Endodermal cell (in vitro differentiated cells): ENCODE results near the gene NCSTN. TPM values are rescaled to one million over a fixed set of nuclear protein-coding genes. Genes with fewer than 3 reads are reported as not detected.
"Not testable (repeated sequence)": the region's sequence is repeated elsewhere in the genome, so short reads cannot be mapped to it uniquely, and the experiment has no call there.

Experiments
- DNase-seq: peaks from one replicate; pipeline ENCODE4 v3.0.0-alpha.2; 2017
- H3K27ac ChIP-seq: 2 replicates; pipeline ENCODE4 v1.5.1; 2013; ENCODE audit warnings: mild to moderate bottlenecking, low read depth, low read length, moderate library complexity
- H3K27me3 ChIP-seq: 2 replicates; pipeline ENCODE4 v1.6.1; 2013; ENCODE audit warnings: mild to moderate bottlenecking, low read length, moderate library complexity; ENCODE audit not compliant: insufficient read depth, control insufficient read depth, poor library complexity, severe bottlenecking
- H3K36me3 ChIP-seq: 2 replicates; pipeline ENCODE4 v1.7.0; 2013; ENCODE audit warnings: mild to moderate bottlenecking, low read length, moderate library complexity; ENCODE audit not compliant: control insufficient read depth, insufficient read depth
- H3K4me1 ChIP-seq: one replicate; pipeline ENCODE4 v1.7.0; 2013; ENCODE audit warnings: low read length; ENCODE audit not compliant: control insufficient read depth, insufficient read depth
- H3K4me3 ChIP-seq: 2 replicates; pipeline ENCODE4 v1.5.1; 2013; ENCODE audit warnings: mild to moderate bottlenecking, low read length, moderate library complexity
- H3K9ac ChIP-seq: 2 replicates; pipeline ENCODE4 v1.6.1; 2013; ENCODE audit warnings: mild to moderate bottlenecking, low read length, moderate library complexity; ENCODE audit not compliant: poor library complexity, severe bottlenecking; ENCODE audit errors: extremely low read depth
- H3K9me3 ChIP-seq: 2 replicates; pipeline ENCODE4 v1.6.1; 2013; ENCODE audit warnings: mild to moderate bottlenecking, low read length, moderate library complexity; ENCODE audit not compliant: control insufficient read depth
- H3K27ac Mint-ChIP-seq: 2 replicates; pipeline ENCODE4 v1.8.0; 2020; ENCODE audit warnings: mixed read lengths
- H3K27me3 Mint-ChIP-seq: 2 replicates; pipeline ENCODE4 v1.8.0; 2021; ENCODE audit warnings: mild to moderate bottlenecking, mixed read lengths; ENCODE audit not compliant: insufficient read depth
- H3K36me3 Mint-ChIP-seq: 2 replicates; pipeline ENCODE4 v1.8.0; 2020; ENCODE audit warnings: low read depth, mixed read lengths
- H3K4me1 Mint-ChIP-seq: 2 replicates; pipeline ENCODE4 v1.8.0; 2020; ENCODE audit warnings: mixed read lengths
- H3K4me3 Mint-ChIP-seq: 2 replicates; pipeline ENCODE4 v1.8.0; 2020; ENCODE audit warnings: mild to moderate bottlenecking, moderate library complexity, mixed read lengths
- H3K9me3 Mint-ChIP-seq: 2 replicates; pipeline ENCODE4 v1.8.0; 2020; ENCODE audit warnings: mild to moderate bottlenecking, mixed read lengths
- WGBS, 2 experiments: methylation state at CpG; one replicate each; pipeline versions ENCODE4 v1.1.5 to v1.1.7; 2013; ENCODE audit warnings: missing lambda C conversion rate in 2 of 2, mixed read lengths in 1 of 2; ENCODE audit not compliant: insufficient coverage in 1 of 2, insufficient read length in 1 of 2; 5-methylcytosine and 5-hydroxymethylcytosine counted together
- total RNA-seq, 2 donors: library from RNA; stranded (reverse); fragmentation: NEBNext Ultra II Directional in 1 of 2; extraction: Animal tissue kit (Norgen Biotek cat#: 25700) in 1 of 2; gene quantifications; 2 replicates in 1 of 2; 3 replicates in 1 of 2; pipeline ENCODE4 v1.2.1, GENCODE V29; 2021
- TF ChIP-seq, protein P1 (sequence below): fragments of 200-600 bp; sonication (generic); conservative IDR thresholded peaks from 2 replicates; pipeline ENCODE4 v1.5.0; 2021; ENCODE audit warnings: antibody characterized with exemption, mild to moderate bottlenecking

NCSTN gene
- total RNA-seq, 2 donors from 2014 or later, result 103 to 107 TPM

DNA sequence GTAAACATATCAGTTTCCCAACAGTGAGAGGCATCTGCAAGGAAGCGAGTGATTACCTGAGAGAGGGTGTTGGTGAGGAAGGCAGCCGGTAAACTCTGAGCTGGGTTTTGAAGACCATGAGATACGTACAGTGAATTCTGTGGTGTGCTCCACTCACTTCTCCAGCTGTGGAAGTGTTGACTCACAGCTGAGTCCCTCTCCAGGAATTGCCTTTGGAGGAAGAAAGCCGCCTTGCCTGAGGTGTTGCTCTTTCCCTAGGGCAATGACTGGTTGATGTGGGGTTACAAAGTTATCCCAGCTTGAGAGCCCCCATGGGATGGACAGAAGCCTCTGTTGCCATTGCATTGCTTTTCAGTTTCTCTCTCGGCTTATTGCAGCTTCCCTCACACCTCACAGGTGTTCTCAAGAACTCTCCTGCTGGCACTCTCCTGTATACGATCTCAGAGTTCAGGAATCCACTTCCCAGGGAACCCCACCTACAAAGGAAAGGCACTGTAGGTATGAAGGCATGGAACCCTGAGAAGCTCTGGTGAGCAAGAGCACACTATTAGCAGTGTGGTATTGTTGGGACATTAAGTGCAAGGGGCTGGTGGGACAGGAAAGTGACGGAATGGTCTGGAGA, 34.5 kb downstream of the NCSTN start:
- no peaks in the 10 kb centered on the region for H3K9me3 Mint-ChIP-seq
- Histone ChIP-seq H3K27me3 (no peaks in the 10 kb centered on the region), H3K9ac (no peak overlapping the region), H3K9me3 (no peaks in the 10 kb centered on the region), H3K4me3 (no peak overlapping the region), H3K36me3 (no peaks in the 10 kb centered on the region), H3K27ac (no peak overlapping the region), H3K4me1 (peaks cover 10% of the 10 kb centered on the region)
- DNase-seq, result no peak
- H3K4me3 Mint-ChIP-seq, result no peak overlapping the region
- H3K27ac Mint-ChIP-seq, result peak overlapping the region; percentile 59
- no peaks in the 10 kb centered on the region for H3K27me3 Mint-ChIP-seq
- peaks cover 23% of the 10 kb centered on the region for H3K4me1 Mint-ChIP-seq
- 81 to 89% methylated on average over 6 to 7 of the region's 7 CpGs for WGBS, 2 experiments
- TF ChIP-seq, protein P1, sequence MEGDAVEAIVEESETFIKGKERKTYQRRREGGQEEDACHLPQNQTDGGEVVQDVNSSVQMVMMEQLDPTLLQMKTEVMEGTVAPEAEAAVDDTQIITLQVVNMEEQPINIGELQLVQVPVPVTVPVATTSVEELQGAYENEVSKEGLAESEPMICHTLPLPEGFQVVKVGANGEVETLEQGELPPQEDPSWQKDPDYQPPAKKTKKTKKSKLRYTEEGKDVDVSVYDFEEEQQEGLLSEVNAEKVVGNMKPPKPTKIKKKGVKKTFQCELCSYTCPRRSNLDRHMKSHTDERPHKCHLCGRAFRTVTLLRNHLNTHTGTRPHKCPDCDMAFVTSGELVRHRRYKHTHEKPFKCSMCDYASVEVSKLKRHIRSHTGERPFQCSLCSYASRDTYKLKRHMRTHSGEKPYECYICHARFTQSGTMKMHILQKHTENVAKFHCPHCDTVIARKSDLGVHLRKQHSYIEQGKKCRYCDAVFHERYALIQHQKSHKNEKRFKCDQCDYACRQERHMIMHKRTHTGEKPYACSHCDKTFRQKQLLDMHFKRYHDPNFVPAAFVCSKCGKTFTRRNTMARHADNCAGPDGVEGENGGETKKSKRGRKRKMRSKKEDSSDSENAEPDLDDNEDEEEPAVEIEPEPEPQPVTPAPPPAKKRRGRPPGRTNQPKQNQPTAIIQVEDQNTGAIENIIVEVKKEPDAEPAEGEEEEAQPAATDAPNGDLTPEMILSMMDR, result no peak
- no peaks in the 10 kb centered on the region for H3K36me3 Mint-ChIP-seq

DNA sequence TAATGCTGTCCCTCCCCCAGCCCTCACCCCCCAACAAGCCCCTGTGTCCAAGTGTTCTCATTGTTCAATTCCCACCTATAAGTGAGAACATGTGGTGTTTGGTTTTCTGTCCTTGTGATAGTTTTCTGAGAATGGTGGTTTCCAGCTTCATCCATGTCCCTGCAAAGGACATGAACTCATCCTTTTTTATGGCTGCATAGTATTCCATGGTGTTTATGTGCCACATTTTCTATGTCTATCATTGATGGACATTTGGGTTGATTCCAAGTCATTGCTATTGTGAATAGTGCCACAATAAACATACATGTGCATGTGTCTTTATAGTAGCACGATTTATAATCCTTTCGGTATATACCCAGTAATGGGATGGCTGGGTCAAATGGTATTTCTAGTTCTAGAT, 41.6 kb downstream of the NCSTN start:
- not testable (repeated sequence) for H3K36me3 Mint-ChIP-seq, H3K4me1 Mint-ChIP-seq, H3K27me3 ChIP-seq, H3K4me3 ChIP-seq, H3K9ac ChIP-seq, DNase-seq, H3K4me3 Mint-ChIP-seq, H3K36me3 ChIP-seq, H3K4me1 ChIP-seq, H3K9me3 ChIP-seq, H3K27ac Mint-ChIP-seq, H3K27ac ChIP-seq
- H3K9me3 Mint-ChIP-seq, result peaks cover 14% of the 10 kb centered on the region
- H3K27me3 Mint-ChIP-seq, result peaks cover 28% of the 10 kb centered on the region
- 100% methylated on average over 2 of the region's 2 CpGs for WGBS, 2 experiments

DNA sequence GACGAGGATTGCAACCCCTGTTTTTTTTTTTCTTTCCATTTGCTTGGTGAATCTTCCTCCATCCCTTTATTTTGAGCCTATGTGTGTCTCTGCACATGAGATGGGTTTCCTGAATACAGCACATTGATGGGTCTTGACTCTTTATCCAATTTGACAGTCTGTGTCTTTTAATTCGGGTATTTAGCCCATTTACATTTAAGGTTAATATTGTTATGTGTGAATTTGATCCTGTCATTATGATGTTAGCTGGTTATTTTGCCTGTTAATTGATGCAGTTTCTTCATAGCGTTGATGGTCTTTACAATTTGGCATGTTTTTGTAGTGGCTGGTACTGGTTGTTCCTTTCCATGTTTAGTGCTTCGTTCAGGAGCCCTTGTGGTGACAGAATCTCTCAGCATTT, 45.2 kb downstream of the NCSTN start:
- not testable (repeated sequence) for H3K4me1 Mint-ChIP-seq, H3K9ac ChIP-seq, H3K4me3 ChIP-seq, H3K36me3 ChIP-seq, H3K9me3 ChIP-seq, H3K27ac Mint-ChIP-seq, H3K4me3 Mint-ChIP-seq, H3K4me1 ChIP-seq, DNase-seq, H3K36me3 Mint-ChIP-seq, H3K27ac ChIP-seq, H3K27me3 ChIP-seq
- WGBS, 2 experiments, result 49% methylated on average over 3 of the region's 4 CpGs; no CpG with 5 or more reads in 1 of the 2 experiments
- Mint-ChIP-seq H3K9me3 (peaks cover 14% of the 10 kb centered on the region), H3K27me3 (peaks cover 28% of the 10 kb centered on the region)

DNA sequence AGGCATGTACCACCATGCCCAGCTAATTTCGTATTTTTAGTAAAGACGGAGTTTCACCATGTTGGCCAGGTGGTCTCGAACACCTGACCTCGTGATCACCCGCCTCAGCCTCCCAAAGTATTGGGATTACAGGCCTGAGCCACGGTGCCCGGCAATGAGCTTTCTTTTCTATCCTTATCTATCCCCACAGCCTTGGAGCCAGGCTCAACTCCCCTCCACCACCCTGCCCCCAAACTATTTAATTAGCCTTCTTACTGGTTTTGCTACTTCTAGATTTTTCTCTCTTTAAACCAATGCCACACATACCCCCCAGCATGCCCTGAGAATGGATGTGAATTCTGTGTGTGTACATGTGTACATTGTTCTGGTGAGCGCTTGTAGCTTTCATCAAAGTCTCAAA, 51.5 kb downstream of the NCSTN start:
- TF ChIP-seq, protein P1, result no peak
- Histone ChIP-seq H3K9ac (no peak overlapping the region), H3K27me3 (no peaks in the 10 kb centered on the region), H3K4me3 (no peak overlapping the region), H3K9me3 (no peaks in the 10 kb centered on the region), H3K4me1 (no peaks in the 10 kb centered on the region), H3K36me3 (no peaks in the 10 kb centered on the region), H3K27ac (no peak overlapping the region)
- no peak for DNase-seq
- 94% methylated on average over 5 to 8 of the region's 8 CpGs for whole genome bisulfite sequencing, 2 experiments
- Mint-ChIP-seq H3K27me3 (no peaks in the 10 kb centered on the region), H3K4me3 (no peak overlapping the region), H3K27ac (no peak overlapping the region), H3K36me3 (no peaks in the 10 kb centered on the region), H3K4me1 (peaks cover 18% of the 10 kb centered on the region), H3K9me3 (no peaks in the 10 kb centered on the region)
